Breast epithelium (tissue), 4 donors: Measurements from ENCODE around the gene ITGAX. TPM values are rescaled to one million over a fixed set of nuclear protein-coding genes. Genes with fewer than 3 reads are reported as not detected.

Experiments used
- DNase-seq, 2 donors: peaks; one replicate each; pipeline ENCODE4 v3.0.0-alpha.2; 2019; ENCODE audit warnings: low spot score in 2 of 2
- H3K27ac ChIP-seq, 2 donors: fragments of 200-600 bp; sonication (generic) in 1 of 2; one replicate each; pipeline ENCODE4 v1.5.1; 2016 to 2019; ENCODE audit warnings: mild to moderate bottlenecking in 1 of 2
- H3K27me3 ChIP-seq, 2 donors: fragments of 200-600 bp; sonication (generic) in 1 of 2; one replicate each; pipeline versions ENCODE4 v1.5.1 to v1.6.0; 2017 to 2019; ENCODE audit warnings: control low read depth in 1 of 2, mild to moderate bottlenecking in 1 of 2
- H3K36me3 ChIP-seq: fragments of 200-600 bp; one replicate; pipeline ENCODE4 v1.5.1; 2019
- H3K4me1 ChIP-seq, 2 donors: fragments of 200-600 bp; sonication (generic); one replicate each; pipeline ENCODE4 v1.5.1; 2016 to 2019; ENCODE audit warnings: control low read depth in 1 of 2
- H3K4me3 ChIP-seq, 3 donors: fragments of 200-600 bp; sonication (generic); 1 replicate in 2 of 3; 2 replicates in 1 of 3; pipeline ENCODE4 v1.5.1; 2016 to 2019; ENCODE audit warnings: mild to moderate bottlenecking in 3 of 3, moderate library complexity in 2 of 3
- H3K9me3 ChIP-seq, 2 donors: fragments of 200-600 bp; sonication (generic) in 1 of 2; one replicate each; pipeline ENCODE4 v1.5.1; 2016 to 2019; ENCODE audit warnings: control low read depth in 1 of 2
- POLR2A ChIP-seq: fragments of 450-650 bp; IDR thresholded peaks from one replicate; pipeline ENCODE4 v1.6.1; 2016; ENCODE audit warnings: antibody characterized with exemption, mild to moderate bottlenecking, moderate library complexity
- POLR2AphosphoS5 ChIP-seq, 3 donors: sonication (generic); formaldehyde crosslinking; IDR thresholded peaks; one replicate each; pipeline ENCODE4 v1.6.1; 2017; ENCODE audit warnings: antibody characterized with exemption in 3 of 3
- intact Hi-C: fragments of 100-400 bp; cut with DNase I; formaldehyde crosslinking; loops from one replicate; pipeline ENCODE4 v1.15.1; 2023; ENCODE audit warnings: low total_unique reads
- total RNA-seq, 3 donors: library from RNA; depleted of rRNA; stranded (reverse); fragments of >200 nt; gene quantifications; one replicate each; pipeline ENCODE4 v1.1.0, GENCODE V29; 2016
- TF ChIP-seq, protein P1 (sequence below), 3 donors: fragments of 450-650 bp; IDR thresholded peaks; one replicate each; pipeline ENCODE4 v1.5.1; 2016 to 2017; ENCODE audit warnings: antibody characterized with exemption in 3 of 3, mild to moderate bottlenecking in 3 of 3, moderate library complexity in 3 of 3

ITGAX gene
- total RNA-seq, 3 donors from 2014 or later = 3.6 to 16.8 (median 5.1) TPM

- Histone ChIP-seq H3K27ac (no peak overlapping the region), H3K4me3 (peak overlapping the region in 1 of 3 donors; percentile 2), H3K4me1 (no peaks in the 10 kb centered on the region), H3K36me3 (no peaks in the 10 kb centered on the region), H3K27me3 (peaks cover 0 to 43% of the 10 kb centered on the region in 2 donors), H3K9me3 (no peaks in the 10 kb centered on the region)
- intact Hi-C loops = no loop called here
- TF ChIP-seq, protein P1, sequence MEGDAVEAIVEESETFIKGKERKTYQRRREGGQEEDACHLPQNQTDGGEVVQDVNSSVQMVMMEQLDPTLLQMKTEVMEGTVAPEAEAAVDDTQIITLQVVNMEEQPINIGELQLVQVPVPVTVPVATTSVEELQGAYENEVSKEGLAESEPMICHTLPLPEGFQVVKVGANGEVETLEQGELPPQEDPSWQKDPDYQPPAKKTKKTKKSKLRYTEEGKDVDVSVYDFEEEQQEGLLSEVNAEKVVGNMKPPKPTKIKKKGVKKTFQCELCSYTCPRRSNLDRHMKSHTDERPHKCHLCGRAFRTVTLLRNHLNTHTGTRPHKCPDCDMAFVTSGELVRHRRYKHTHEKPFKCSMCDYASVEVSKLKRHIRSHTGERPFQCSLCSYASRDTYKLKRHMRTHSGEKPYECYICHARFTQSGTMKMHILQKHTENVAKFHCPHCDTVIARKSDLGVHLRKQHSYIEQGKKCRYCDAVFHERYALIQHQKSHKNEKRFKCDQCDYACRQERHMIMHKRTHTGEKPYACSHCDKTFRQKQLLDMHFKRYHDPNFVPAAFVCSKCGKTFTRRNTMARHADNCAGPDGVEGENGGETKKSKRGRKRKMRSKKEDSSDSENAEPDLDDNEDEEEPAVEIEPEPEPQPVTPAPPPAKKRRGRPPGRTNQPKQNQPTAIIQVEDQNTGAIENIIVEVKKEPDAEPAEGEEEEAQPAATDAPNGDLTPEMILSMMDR (IDR thresholded peaks at IDR 0.05) = no peak
- TF ChIP-seq POLR2AphosphoS5 (IDR thresholded peaks at IDR 0.05) (no peak), POLR2A (no peak)
- DNase-seq = no peak
These were observed 24.5 kb upstream of the ITGAX start for GRCh38 chr16:31330553-31330890.

- Histone ChIP-seq H3K4me1 (no peaks in the 10 kb centered on the region), H3K27ac (no peak overlapping the region), H3K4me3 (peak overlapping the region; percentile 14 to 65 (median 42)), H3K9me3 (no peaks in the 10 kb centered on the region), H3K27me3 (peaks cover 0 to 43% of the 10 kb centered on the region in 2 donors), H3K36me3 (no peaks in the 10 kb centered on the region)
- no peak for TF ChIP-seq POLR2AphosphoS5 (IDR thresholded peaks at IDR 0.05)
- intact Hi-C loops = no loop called here
- DNase-seq = no peak
These were observed 23.7 kb upstream of the ITGAX start for GRCh38 chr16:31331141-31331764.

GRCh38 chr16:31331807-31332301 is 23.1 kb upstream of the ITGAX start:
- H3K27ac ChIP-seq = no peak overlapping the region
- peaks cover 0 to 43% of the 10 kb centered on the region in 2 donors for H3K27me3 ChIP-seq
- H3K4me3 ChIP-seq = peak overlapping the region in 2 of 3 donors; percentile 42 to 65
- H3K9me3 ChIP-seq = no peaks in the 10 kb centered on the region
- H3K4me1 ChIP-seq = no peaks in the 10 kb centered on the region
- H3K36me3 ChIP-seq = no peaks in the 10 kb centered on the region
- intact Hi-C loops = no loop called here
- no peak for DNase-seq
- no peak for TF ChIP-seq POLR2A

DNA sequence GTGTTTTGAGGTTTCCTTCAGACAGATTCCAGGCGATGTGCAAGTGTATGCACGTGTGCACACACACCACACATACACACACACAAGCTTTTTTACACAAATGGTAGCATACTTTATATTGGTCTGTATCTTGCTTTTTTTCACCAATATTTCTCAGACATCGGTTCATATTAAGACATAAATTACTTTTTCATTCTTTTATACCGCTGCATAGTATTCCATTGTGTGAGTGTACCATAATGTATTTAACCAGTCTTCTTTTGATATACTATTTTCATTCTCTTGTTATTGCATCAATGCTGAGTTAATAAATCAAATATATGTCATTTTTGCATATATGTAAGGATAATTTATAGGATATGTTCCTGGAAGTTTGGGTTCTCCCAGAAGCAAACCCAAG is 22.4 kb upstream of the ITGAX start:
- Histone ChIP-seq H3K4me3 (no peak overlapping the region), H3K27ac (no peak overlapping the region), H3K36me3 (no peaks in the 10 kb centered on the region), H3K4me1 (no peaks in the 10 kb centered on the region), H3K27me3 (peaks cover 0 to 48% of the 10 kb centered on the region in 2 donors), H3K9me3 (no peaks in the 10 kb centered on the region)
- TF ChIP-seq, protein P1 (IDR thresholded peaks at IDR 0.05) = no peak
- TF ChIP-seq POLR2AphosphoS5 (IDR thresholded peaks at IDR 0.05) = no peak
- TF ChIP-seq POLR2A = no peak
- intact Hi-C loops = no loop called here
- no peak for DNase-seq

DNA sequence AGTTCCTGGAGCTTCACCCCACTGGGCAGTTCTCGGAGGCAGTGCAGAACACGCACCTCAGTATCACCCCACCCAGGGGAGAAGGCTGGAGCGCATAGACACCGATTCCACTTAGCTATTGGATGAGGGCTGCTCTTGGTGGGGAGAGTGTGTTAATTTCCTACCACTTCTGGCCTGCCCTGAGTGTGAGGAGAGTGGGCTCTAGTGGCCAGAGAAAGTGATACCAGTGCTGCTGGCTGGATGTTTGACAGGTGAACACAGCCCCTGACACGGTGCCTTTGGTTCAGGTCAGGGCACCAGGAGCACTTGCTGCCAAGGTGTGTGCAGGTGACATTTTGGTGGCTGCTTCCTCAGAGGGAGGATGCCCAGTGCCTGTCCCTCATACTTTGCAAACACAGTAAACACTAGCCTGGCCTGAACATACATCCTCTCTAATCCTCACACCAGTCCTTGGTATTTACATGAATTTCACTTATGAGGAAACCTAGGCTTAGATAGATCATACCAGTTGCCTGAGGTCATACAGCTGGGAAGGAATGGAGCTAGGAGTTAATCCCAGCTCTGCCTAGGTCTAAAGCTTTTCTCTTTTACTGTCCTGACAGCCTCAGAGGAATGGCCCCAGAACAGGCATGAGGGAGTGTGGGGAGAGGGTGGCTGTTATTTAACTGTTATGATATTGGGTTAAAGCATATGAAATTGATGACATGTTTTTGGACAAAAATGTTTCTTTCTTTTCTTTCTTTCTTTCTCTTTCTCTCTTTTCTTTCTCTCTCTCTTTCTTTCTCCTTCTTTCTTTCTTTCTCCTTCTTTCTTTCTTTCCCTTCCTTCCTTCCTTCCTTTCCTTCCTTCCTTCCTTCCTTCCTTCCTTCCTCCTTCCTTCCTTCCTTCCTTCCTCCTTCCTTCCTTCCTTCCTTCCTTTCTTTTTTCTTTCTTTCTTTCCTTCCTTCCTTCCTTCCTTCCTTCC is 21.0 kb upstream of the ITGAX start:
- no peaks in the 10 kb centered on the region for H3K36me3 ChIP-seq
- H3K9me3 ChIP-seq = no peaks in the 10 kb centered on the region
- H3K4me1 ChIP-seq = no peaks in the 10 kb centered on the region
- H3K27ac ChIP-seq = no peak overlapping the region
- intact Hi-C loops = no loop called here
- no peak for TF ChIP-seq POLR2AphosphoS5 (IDR thresholded peaks at IDR 0.05)
- no peak for TF ChIP-seq POLR2A
- TF ChIP-seq, protein P1 (IDR thresholded peaks at IDR 0.05) = peak in 1 of 3 donors; percentile 33
- H3K4me3 ChIP-seq = no peak overlapping the region
- DNase-seq = no peak
- peaks cover 0 to 40% of the 10 kb centered on the region in 2 donors for H3K27me3 ChIP-seq

DNA sequence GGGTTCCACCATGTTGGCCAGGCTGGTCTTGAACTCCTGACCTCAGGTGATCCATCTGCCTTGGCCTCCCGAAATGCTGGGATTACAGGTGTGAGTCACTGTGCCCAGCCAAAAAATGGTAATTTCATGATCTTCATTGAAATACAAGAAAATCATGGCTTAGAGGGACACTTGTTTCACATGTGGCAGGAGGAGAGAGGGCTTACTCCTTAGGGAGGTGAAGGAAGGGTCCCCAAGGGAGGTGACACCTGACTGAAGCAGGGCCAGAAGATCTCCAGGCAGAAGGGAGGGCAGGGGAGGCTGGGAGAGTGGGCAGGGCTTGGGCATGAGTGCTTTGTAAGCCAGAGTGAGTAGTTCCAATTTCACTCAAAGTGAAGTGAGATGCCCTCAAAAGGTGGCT is 20.0 kb upstream of the ITGAX start:
- H3K27me3 ChIP-seq = peaks cover 0 to 31% of the 10 kb centered on the region in 2 donors
- intact Hi-C loops = no loop called here
- H3K36me3 ChIP-seq = no peaks in the 10 kb centered on the region
- TF ChIP-seq, protein P1 (IDR thresholded peaks at IDR 0.05) = no peak
- TF ChIP-seq POLR2AphosphoS5 (IDR thresholded peaks at IDR 0.05) (no peak), POLR2A (no peak)
- H3K4me3 ChIP-seq = no peak overlapping the region
- H3K27ac ChIP-seq = no peak overlapping the region
- no peak for DNase-seq
- H3K9me3 ChIP-seq = no peaks in the 10 kb centered on the region
- H3K4me1 ChIP-seq = no peaks in the 10 kb centered on the region
